CD8-positive, alpha-beta memory T cell (primary cell): ENCODE data around the gene HS3ST3A1. TPM values are rescaled to one million over a fixed set of nuclear protein-coding genes. Genes with fewer than 3 reads are reported as not detected.
"Not testable (repeated sequence)": the region's sequence is repeated elsewhere in the genome, so short reads cannot be mapped to it uniquely, and the experiment has no call there.

Source experiments
- CTCF ChIA-PET: fragments of 350-600 bp; sonication (Branson Sonifier 250); formaldehyde crosslinking; loops from one replicate; lab custom pipeline; 2021; ENCODE audit warnings: antibody characterized with exemption; lab: Charles Lee
- POLR2A ChIA-PET: fragments of 350-600 bp; sonication (Branson Sonifier 250); formaldehyde crosslinking; loops from one replicate; lab custom pipeline; 2021; ENCODE audit warnings: antibody characterized with exemption; lab: Charles Lee
- DNase-seq, 5 donors: peaks; one replicate each; pipeline versions ENCODE4 v3.0.0 to v3.0.0-alpha.2; 2020 to 2022; ENCODE audit warnings: mixed read lengths in 1 of 5
- H3K27ac ChIP-seq: one replicate; pipeline ENCODE4 v1.7.0; 2013; ENCODE audit warnings: low read depth, mild to moderate bottlenecking, low read length, moderate library complexity
- H3K27me3 ChIP-seq: 2 replicates; pipeline ENCODE4 v1.7.0; 2013; ENCODE audit warnings: low read length, mild to moderate bottlenecking; ENCODE audit not compliant: insufficient read depth, poor library complexity, severe bottlenecking
- H3K36me3 ChIP-seq: 2 replicates; pipeline ENCODE4 v1.7.0; 2013; ENCODE audit warnings: mild to moderate bottlenecking, low read length, moderate library complexity; ENCODE audit not compliant: insufficient read depth
- H3K4me1 ChIP-seq: 2 replicates; pipeline ENCODE4 v1.7.0; 2013; ENCODE audit warnings: mild to moderate bottlenecking, low read length, moderate library complexity; ENCODE audit not compliant: insufficient read depth
- H3K4me3 ChIP-seq: 2 replicates; pipeline ENCODE4 v1.7.0; 2013; ENCODE audit warnings: mild to moderate bottlenecking, low read length
- H3K9me3 ChIP-seq: 2 replicates; pipeline ENCODE4 v1.7.0; 2013; ENCODE audit warnings: mild to moderate bottlenecking, low read length
- H3K27ac Mint-ChIP-seq, 8 donors: one replicate each; pipeline ENCODE4 v1.8.0; 2020 to 2021; ENCODE audit warnings: mixed read lengths in 8 of 8, mild to moderate bottlenecking in 6 of 8, inconsistent platforms in 3 of 8, moderate library complexity in 3 of 8
- H3K27me3 Mint-ChIP-seq, 2 donors: one replicate each; pipeline ENCODE4 v1.8.0; 2020 to 2021; ENCODE audit warnings: mixed read lengths in 2 of 2, mild to moderate bottlenecking in 1 of 2, moderate library complexity in 1 of 2
- H3K36me3 Mint-ChIP-seq, 3 donors: one replicate each; pipeline ENCODE4 v1.8.0; 2020 to 2021; ENCODE audit warnings: mixed read lengths in 3 of 3, inconsistent platforms in 1 of 3, mild to moderate bottlenecking in 1 of 3
- H3K4me1 Mint-ChIP-seq, 3 donors: one replicate each; pipeline ENCODE4 v1.8.0; 2020 to 2021; ENCODE audit warnings: mixed read lengths in 3 of 3, inconsistent platforms in 1 of 3, mild to moderate bottlenecking in 1 of 3
- H3K4me3 Mint-ChIP-seq, 7 donors: one replicate each; pipeline ENCODE4 v1.8.0; 2020 to 2021; ENCODE audit warnings: mixed read lengths in 7 of 7, mild to moderate bottlenecking in 6 of 7, moderate library complexity in 4 of 7, inconsistent platforms in 2 of 7
- H3K9me3 Mint-ChIP-seq, 5 donors: one replicate each; pipeline ENCODE4 v1.8.0; 2020 to 2022; ENCODE audit warnings: mixed read lengths in 5 of 5, mild to moderate bottlenecking in 3 of 5, moderate library complexity in 2 of 5, inconsistent platforms in 1 of 5
- polyA plus RNA-seq: library from polyadenylated mRNA; unstranded; fragments of 300-500 nt; fragmentation: Illumina TruSeq; gene quantifications from one replicate; pipeline ENCODE4 v1.2.3, GENCODE V29; 2021
- total RNA-seq, 2 experiments: library from RNA; stranded (reverse); gene quantifications; one replicate each; pipeline ENCODE4 v1.2.3, GENCODE V29; 2021

The HS3ST3A1 gene
- total and polyA plus RNA-seq, 3 experiments from 2014 or later: 2.5 TPM; not detected in 2

DNA sequence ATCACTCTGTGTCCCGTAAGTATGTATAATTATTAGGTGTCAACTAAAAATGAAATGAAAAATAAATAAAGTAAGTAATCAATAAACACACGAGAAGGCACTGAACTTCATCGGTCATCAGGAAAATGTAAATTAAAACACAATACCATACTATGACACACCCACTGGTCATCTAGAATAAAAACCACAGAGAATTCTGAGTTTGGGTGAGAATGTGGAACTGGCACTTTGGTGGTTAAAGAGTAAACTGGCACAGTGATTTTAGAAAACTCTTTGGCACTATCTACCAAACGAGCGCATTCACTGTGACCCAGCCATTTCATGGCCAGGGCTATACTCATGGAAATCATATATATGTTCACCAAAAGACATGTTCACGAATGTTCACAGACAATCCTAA lies 98.2 kb downstream of the HS3ST3A1 start:
- Mint-ChIP-seq H3K9me3 (no peaks in the 10 kb centered on the region), H3K4me1 (peaks cover 0 to 3% (median 0%) of the 10 kb centered on the region in 3 donors), H3K27ac (no peak overlapping the region), H3K36me3 (no peaks in the 10 kb centered on the region), H3K27me3 (peaks cover 8 to 9% of the 10 kb centered on the region in 2 donors), H3K4me3 (no peak overlapping the region)
- H3K27me3 ChIP-seq: no peaks in the 10 kb centered on the region
- H3K4me3 ChIP-seq: no peak overlapping the region
- ChIA-PET CTCF (no interaction called here), POLR2A (no interaction called here)
- no peaks in the 10 kb centered on the region for H3K9me3 ChIP-seq
- no peaks in the 10 kb centered on the region for H3K4me1 ChIP-seq
- H3K27ac ChIP-seq: no peak overlapping the region
- DNase-seq: no peak
- H3K36me3 ChIP-seq: no peaks in the 10 kb centered on the region

- no peaks in the 10 kb centered on the region for H3K36me3 Mint-ChIP-seq
- Histone ChIP-seq H3K4me1 (no peaks in the 10 kb centered on the region), H3K9me3 (no peaks in the 10 kb centered on the region), H3K27ac (no peak overlapping the region), H3K4me3 (no peak overlapping the region), H3K36me3 (no peaks in the 10 kb centered on the region), H3K27me3 (no peaks in the 10 kb centered on the region)
- CTCF ChIA-PET: no interaction called here
- no peak overlapping the region for H3K4me3 Mint-ChIP-seq
- peaks cover 3 to 8% of the 10 kb centered on the region in 2 donors for H3K27me3 Mint-ChIP-seq
- H3K4me1 Mint-ChIP-seq: no peaks in the 10 kb centered on the region
- no peak overlapping the region for H3K27ac Mint-ChIP-seq
- no peaks in the 10 kb centered on the region for H3K9me3 Mint-ChIP-seq
- POLR2A ChIA-PET: no interaction called here
- DNase-seq: no peak
Measured at GRCh38 chr17:13502263-13502662, 99.5 kb downstream of the HS3ST3A1 start.

DNA sequence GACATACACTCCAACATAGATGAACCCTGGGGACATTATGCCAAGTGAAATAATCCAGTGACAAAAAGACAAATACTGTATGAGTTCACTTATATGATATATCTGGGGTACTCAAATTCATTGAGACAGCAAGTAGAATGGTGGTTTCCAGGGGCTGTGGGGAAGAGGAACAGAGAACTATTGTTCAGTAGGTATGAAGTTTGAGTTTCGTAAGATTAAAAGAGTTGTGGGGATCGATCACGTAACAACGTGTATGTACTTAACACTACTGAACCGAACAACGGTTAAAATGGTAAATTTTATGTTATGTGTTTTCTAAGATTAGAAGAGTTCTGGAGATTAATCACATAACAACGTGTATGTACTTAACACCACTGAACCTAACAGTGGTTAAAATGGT lies 100.8 kb downstream of the HS3ST3A1 start:
- ChIA-PET CTCF (no interaction called here), POLR2A (no interaction called here)
- no peak overlapping the region for H3K27ac Mint-ChIP-seq
- no peaks in the 10 kb centered on the region for H3K9me3 Mint-ChIP-seq
- Histone ChIP-seq H3K27me3 (no peaks in the 10 kb centered on the region), H3K9me3 (no peaks in the 10 kb centered on the region), H3K36me3 (no peaks in the 10 kb centered on the region), H3K4me3 (no peak overlapping the region), H3K27ac (no peak overlapping the region), H3K4me1 (no peaks in the 10 kb centered on the region)
- no peak overlapping the region for H3K4me3 Mint-ChIP-seq
- no peaks in the 10 kb centered on the region for H3K36me3 Mint-ChIP-seq
- no peak for DNase-seq
- no peaks in the 10 kb centered on the region for H3K4me1 Mint-ChIP-seq
- H3K27me3 Mint-ChIP-seq: peaks cover 3 to 8% of the 10 kb centered on the region in 2 donors

DNA sequence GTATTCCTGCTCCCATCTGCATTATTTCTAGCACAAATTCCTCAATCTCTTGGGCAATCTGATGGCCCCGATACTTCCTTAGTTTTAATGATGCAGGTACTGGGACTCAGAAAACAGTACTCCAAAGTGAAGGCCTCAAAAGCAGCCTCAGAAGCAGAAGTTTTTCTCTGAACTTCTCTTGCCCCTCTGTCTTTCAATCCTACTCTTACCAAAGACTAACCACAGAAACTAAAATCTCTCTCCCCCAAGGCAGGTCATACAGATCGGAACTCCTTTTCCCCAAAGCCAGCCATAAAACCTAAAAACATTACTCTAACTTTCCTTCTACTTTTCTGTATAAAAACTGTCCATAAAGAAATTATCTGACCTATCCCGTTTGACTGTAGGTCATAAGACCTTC lies 103.5 kb downstream of the HS3ST3A1 start:
- Mint-ChIP-seq H3K27me3 (peaks cover 0 to 8% of the 10 kb centered on the region in 2 donors), H3K4me1 (no peaks in the 10 kb centered on the region), H3K4me3 (no peak overlapping the region), H3K27ac (no peak overlapping the region), H3K36me3 (no peaks in the 10 kb centered on the region), H3K9me3 (no peaks in the 10 kb centered on the region)
- Histone ChIP-seq H3K9me3 (no peaks in the 10 kb centered on the region), H3K36me3 (no peaks in the 10 kb centered on the region), H3K4me1 (no peaks in the 10 kb centered on the region), H3K27ac (no peak overlapping the region), H3K4me3 (no peak overlapping the region), H3K27me3 (no peaks in the 10 kb centered on the region)
- DNase-seq: no peak
- POLR2A ChIA-PET: no interaction called here
- CTCF ChIA-PET: no interaction called here

- H3K9me3 ChIP-seq, H3K27me3 ChIP-seq, H3K9me3 Mint-ChIP-seq, H3K4me3 Mint-ChIP-seq, CTCF ChIA-PET, H3K36me3 ChIP-seq, H3K4me3 ChIP-seq, H3K4me1 Mint-ChIP-seq, DNase-seq, H3K27ac Mint-ChIP-seq, H3K27ac ChIP-seq, H3K4me1 ChIP-seq, POLR2A ChIA-PET, H3K36me3 Mint-ChIP-seq, H3K27me3 Mint-ChIP-seq: not testable (repeated sequence)
Measured at GRCh38 chr17:13496553-13497056, 105.1 kb downstream of the HS3ST3A1 start.

DNA sequence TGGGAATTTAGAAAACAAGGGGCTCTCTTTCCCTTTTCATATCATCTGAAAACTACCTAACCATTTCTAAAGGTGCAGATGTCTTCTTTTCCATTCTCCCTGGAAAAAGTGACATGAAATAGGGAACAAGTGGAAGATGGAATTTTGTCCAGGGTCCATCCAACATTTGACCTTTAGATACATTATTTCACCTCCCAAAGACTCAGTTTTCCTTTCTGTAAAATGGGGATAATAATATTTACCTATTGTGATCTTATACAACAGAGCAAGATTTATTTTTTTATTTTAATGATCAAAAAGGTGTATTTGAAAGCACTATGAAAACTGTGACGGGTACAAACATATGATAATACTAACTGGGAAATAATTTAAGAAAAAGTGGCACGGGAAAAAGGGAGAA lies 106.3 kb downstream of the HS3ST3A1 start:
- no peaks in the 10 kb centered on the region for H3K36me3 Mint-ChIP-seq
- no peaks in the 10 kb centered on the region for H3K9me3 ChIP-seq
- ChIA-PET POLR2A (no interaction called here), CTCF (no interaction called here)
- H3K4me1 ChIP-seq: no peaks in the 10 kb centered on the region
- H3K4me3 ChIP-seq: no peak overlapping the region
- no peaks in the 10 kb centered on the region for H3K9me3 Mint-ChIP-seq
- no peaks in the 10 kb centered on the region for H3K27me3 ChIP-seq
- no peak for DNase-seq
- H3K27me3 Mint-ChIP-seq: peaks cover 0 to 3% of the 10 kb centered on the region in 2 donors
- H3K27ac ChIP-seq: no peak overlapping the region
- no peaks in the 10 kb centered on the region for H3K36me3 ChIP-seq
- no peaks in the 10 kb centered on the region for H3K4me1 Mint-ChIP-seq
- H3K4me3 Mint-ChIP-seq: no peak overlapping the region
- H3K27ac Mint-ChIP-seq: no peak overlapping the region

DNA sequence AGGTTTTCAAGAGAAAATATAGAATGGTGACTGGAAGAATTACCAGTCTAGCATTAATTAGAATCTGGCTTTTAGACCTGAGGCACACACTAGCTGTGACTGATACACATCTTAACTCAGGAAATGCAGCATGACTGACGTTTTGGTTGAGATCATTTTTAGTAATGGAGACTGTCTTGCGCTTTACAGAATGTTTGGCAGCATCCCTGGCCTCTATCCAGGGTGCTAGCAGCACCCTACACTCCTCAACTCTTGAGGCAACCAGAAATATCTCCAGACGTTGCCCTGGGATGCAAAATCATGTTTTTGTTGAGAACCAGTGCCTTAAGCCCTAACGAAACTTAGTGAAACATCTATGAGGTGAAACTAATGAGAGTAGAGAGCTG lies 109.0 kb downstream of the HS3ST3A1 start:
- ChIA-PET POLR2A (no interaction called here), CTCF (no interaction called here)
- H3K36me3 ChIP-seq: no peaks in the 10 kb centered on the region
- Mint-ChIP-seq H3K9me3 (no peaks in the 10 kb centered on the region), H3K4me1 (no peaks in the 10 kb centered on the region), H3K27ac (no peak overlapping the region), H3K27me3 (peaks cover 6% of the 10 kb centered on the region in 2 donors), H3K4me3 (no peak overlapping the region), H3K36me3 (no peaks in the 10 kb centered on the region)
- H3K4me3 ChIP-seq: no peak overlapping the region
- H3K27ac ChIP-seq: no peak overlapping the region
- no peaks in the 10 kb centered on the region for H3K27me3 ChIP-seq
- no peaks in the 10 kb centered on the region for H3K9me3 ChIP-seq
- no peak for DNase-seq
- no peaks in the 10 kb centered on the region for H3K4me1 ChIP-seq

DNA sequence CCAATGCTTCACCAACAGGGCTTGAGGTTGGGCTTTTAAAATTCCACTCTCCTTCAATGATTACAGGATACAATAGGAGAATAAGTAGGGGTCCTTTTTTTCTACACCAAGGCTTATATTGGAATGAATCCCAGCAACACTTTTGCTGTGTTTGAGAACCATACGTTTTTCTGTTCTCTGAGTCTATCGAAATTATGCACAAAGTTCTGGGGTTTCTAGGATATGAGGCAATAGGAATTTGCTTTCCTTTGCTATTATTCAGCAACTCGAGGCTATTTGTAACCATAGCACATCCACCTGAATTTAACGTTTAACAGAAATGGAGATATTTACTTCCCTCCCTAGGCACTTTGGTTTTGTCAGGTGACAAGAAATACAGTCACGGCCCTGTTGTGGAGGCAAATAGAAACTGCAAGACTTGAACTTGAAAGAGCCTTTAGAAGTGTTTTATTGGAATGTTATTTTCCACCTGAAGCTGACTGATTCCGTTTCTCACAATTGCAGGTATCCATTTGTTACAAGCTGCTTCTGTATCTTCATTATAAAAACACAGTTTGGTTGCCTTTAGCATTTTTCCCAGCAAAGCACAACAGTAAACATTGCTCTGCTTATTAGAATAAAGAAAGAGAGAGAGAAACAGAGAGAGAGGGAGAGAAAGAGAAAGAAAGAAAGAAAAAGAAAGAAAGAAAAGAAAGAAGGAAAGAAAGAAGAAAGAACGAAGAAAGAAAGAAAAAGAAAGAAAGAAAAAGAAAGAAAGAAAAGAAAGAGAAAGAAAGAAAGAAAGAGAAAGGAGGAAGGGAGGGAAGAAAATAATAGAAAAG lies 109.6 kb downstream of the HS3ST3A1 start:
- no peak overlapping the region for H3K4me3 Mint-ChIP-seq
- Histone ChIP-seq H3K4me3 (no peak overlapping the region), H3K27ac (no peak overlapping the region), H3K36me3 (no peaks in the 10 kb centered on the region), H3K4me1 (no peaks in the 10 kb centered on the region), H3K27me3 (no peaks in the 10 kb centered on the region), H3K9me3 (no peaks in the 10 kb centered on the region)
- no peak overlapping the region for H3K27ac Mint-ChIP-seq
- POLR2A ChIA-PET: no interaction called here
- H3K9me3 Mint-ChIP-seq: no peaks in the 10 kb centered on the region
- no peaks in the 10 kb centered on the region for H3K4me1 Mint-ChIP-seq
- CTCF ChIA-PET: no interaction called here
- H3K27me3 Mint-ChIP-seq: peaks cover 6 to 10% of the 10 kb centered on the region in 2 donors
- H3K36me3 Mint-ChIP-seq: no peaks in the 10 kb centered on the region
- DNase-seq: no peak
